GM23338 (cell line): ENCODE data around the gene NACA2.

Experiments used
- CREB1 ChIP-seq: fragments of 250-450 bp; sonication (Bioruptor Pico); IDR thresholded peaks from 2 replicates; pipeline ENCODE4 v1.5.0; 2020; ENCODE audit warnings: low read depth, mild to moderate bottlenecking, moderate library complexity
- EZH2 ChIP-seq: fragments of 200-600 bp; sonication (generic); IDR thresholded peaks from one replicate; pipeline ENCODE4 v1.8.0; 2017; ENCODE audit warnings: antibody characterized with exemption, mild to moderate bottlenecking, low read depth; ENCODE audit not compliant: unreplicated experiment
- EZH2phosphoT487 ChIP-seq: fragments of 200-600 bp; sonication (generic); IDR thresholded peaks from one replicate; pipeline ENCODE4 v1.8.1; 2018; ENCODE audit warnings: antibody characterized with exemption; ENCODE audit not compliant: unreplicated experiment
- JUNB ChIP-seq: IDR thresholded peaks from one replicate; pipeline ENCODE4 v1.6.1; 2016; ENCODE audit warnings: antibody characterized with exemption; ENCODE audit not compliant: unreplicated experiment
- POLR2AphosphoS5 ChIP-seq: IDR thresholded peaks from 2 replicates; pipeline ENCODE4 v1.6.1; 2016; ENCODE audit warnings: antibody characterized with exemption, low read depth
- STAT1 ChIP-seq: IDR thresholded peaks from one replicate; pipeline ENCODE4 v1.6.1; 2016; ENCODE audit warnings: antibody characterized with exemption; ENCODE audit not compliant: unreplicated experiment
- TF ChIP-seq, protein P1 (sequence below), 2 experiments: fragments of 200-600 bp in 1 of 2; sonication (generic) in 1 of 2; conservative IDR thresholded peaks; 2 replicates each; pipeline versions ENCODE4 v1.5.1 to v1.6.1; 2016 to 2017; ENCODE audit warnings: antibody characterized with exemption in 2 of 2, low read depth in 2 of 2, mild to moderate bottlenecking in 2 of 2, moderate library complexity in 1 of 2
- TF ChIP-seq, protein P2 (sequence below): IDR thresholded peaks from one replicate; pipeline ENCODE4 v1.6.1; 2018; ENCODE audit warnings: antibody characterized with exemption; ENCODE audit not compliant: unreplicated experiment

GRCh38 chr17:61575352-61575975, 15.6 kb downstream of the NACA2 start:
- TF ChIP-seq, protein P1, sequence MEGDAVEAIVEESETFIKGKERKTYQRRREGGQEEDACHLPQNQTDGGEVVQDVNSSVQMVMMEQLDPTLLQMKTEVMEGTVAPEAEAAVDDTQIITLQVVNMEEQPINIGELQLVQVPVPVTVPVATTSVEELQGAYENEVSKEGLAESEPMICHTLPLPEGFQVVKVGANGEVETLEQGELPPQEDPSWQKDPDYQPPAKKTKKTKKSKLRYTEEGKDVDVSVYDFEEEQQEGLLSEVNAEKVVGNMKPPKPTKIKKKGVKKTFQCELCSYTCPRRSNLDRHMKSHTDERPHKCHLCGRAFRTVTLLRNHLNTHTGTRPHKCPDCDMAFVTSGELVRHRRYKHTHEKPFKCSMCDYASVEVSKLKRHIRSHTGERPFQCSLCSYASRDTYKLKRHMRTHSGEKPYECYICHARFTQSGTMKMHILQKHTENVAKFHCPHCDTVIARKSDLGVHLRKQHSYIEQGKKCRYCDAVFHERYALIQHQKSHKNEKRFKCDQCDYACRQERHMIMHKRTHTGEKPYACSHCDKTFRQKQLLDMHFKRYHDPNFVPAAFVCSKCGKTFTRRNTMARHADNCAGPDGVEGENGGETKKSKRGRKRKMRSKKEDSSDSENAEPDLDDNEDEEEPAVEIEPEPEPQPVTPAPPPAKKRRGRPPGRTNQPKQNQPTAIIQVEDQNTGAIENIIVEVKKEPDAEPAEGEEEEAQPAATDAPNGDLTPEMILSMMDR (conservative IDR thresholded peaks at IDR 0.05; ENCODE audit: low read depth in 2 of 2): no peak
- no peak for TF ChIP-seq EZH2
- no peak for TF ChIP-seq POLR2AphosphoS5
- no peak for TF ChIP-seq CREB1 (CRISPR knock-in tag)
- TF ChIP-seq, protein P2, sequence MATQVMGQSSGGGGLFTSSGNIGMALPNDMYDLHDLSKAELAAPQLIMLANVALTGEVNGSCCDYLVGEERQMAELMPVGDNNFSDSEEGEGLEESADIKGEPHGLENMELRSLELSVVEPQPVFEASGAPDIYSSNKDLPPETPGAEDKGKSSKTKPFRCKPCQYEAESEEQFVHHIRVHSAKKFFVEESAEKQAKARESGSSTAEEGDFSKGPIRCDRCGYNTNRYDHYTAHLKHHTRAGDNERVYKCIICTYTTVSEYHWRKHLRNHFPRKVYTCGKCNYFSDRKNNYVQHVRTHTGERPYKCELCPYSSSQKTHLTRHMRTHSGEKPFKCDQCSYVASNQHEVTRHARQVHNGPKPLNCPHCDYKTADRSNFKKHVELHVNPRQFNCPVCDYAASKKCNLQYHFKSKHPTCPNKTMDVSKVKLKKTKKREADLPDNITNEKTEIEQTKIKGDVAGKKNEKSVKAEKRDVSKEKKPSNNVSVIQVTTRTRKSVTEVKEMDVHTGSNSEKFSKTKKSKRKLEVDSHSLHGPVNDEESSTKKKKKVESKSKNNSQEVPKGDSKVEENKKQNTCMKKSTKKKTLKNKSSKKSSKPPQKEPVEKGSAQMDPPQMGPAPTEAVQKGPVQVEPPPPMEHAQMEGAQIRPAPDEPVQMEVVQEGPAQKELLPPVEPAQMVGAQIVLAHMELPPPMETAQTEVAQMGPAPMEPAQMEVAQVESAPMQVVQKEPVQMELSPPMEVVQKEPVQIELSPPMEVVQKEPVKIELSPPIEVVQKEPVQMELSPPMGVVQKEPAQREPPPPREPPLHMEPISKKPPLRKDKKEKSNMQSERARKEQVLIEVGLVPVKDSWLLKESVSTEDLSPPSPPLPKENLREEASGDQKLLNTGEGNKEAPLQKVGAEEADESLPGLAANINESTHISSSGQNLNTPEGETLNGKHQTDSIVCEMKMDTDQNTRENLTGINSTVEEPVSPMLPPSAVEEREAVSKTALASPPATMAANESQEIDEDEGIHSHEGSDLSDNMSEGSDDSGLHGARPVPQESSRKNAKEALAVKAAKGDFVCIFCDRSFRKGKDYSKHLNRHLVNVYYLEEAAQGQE: no peak
- TF ChIP-seq EZH2phosphoT487: no peak
- TF ChIP-seq JUNB: no peak
- no peak for TF ChIP-seq STAT1
